HepG2 (cell line): ENCODE results near the gene ANKIB1. TPM values are rescaled to one million over a fixed set of nuclear protein-coding genes. Genes with fewer than 3 reads are reported as not detected.

Source experiments
- ATF4 ChIP-seq, 2 experiments: fragments of 450-650 bp in 1 of 2; sonication (generic) in 1 of 2; formaldehyde crosslinking; IDR thresholded peaks; 2 replicates each; pipeline versions ENCODE4 v1.5.0 to v1.8.0; 2020 to 2022; ENCODE audit warnings: mild to moderate bottlenecking in 1 of 2, missing genetic modification reagents in 1 of 2
- PHF5A ChIP-seq: IDR thresholded peaks from one replicate; pipeline ENCODE4 v1.6.1; 2018; ENCODE audit warnings: low read depth, missing genetic modification reagents; ENCODE audit not compliant: unreplicated experiment
- RFXANK ChIP-seq: IDR thresholded peaks from 2 replicates; pipeline ENCODE4 v1.6.1; 2016
- TBP ChIP-seq: sonication (generic); formaldehyde crosslinking; IDR thresholded peaks from 2 replicates; pipeline ENCODE4 v1.5.0; 2020; ENCODE audit warnings: missing genetic modification reagents
- ZNF30 ChIP-seq: sonication (generic); formaldehyde crosslinking; IDR thresholded peaks from 2 replicates; pipeline ENCODE4 v1.5.0; 2020; ENCODE audit warnings: mild to moderate bottlenecking, missing genetic modification reagents
- ZNF646 ChIP-seq: sonication (generic); formaldehyde crosslinking; IDR thresholded peaks from 2 replicates; pipeline ENCODE4 v1.9.0; 2021; ENCODE audit warnings: mild to moderate bottlenecking, missing genetic modification reagents
- polyA plus RNA-seq, 8 experiments: library from polyadenylated mRNA; depleted of rRNA in 3 of 8; stranded (reverse) in 7 of 8; unstranded in 1 of 8; fragments of >200 nt; fragmentation: Illumina TruSeq in 4 of 8; extraction: Trizol in 4 of 8; gene quantifications; 2 replicates each; pipeline versions ENCODE4 v1.2.1 to v1.2.3, GENCODE V29; 2011 to 2016; ENCODE audit warnings: low read depth in 4 of 8, missing spikeins in 1 of 8, mixed read lengths in 1 of 8; ENCODE audit not compliant: insufficient read depth in 1 of 8
- total RNA-seq, 5 experiments: library from RNA; depleted of rRNA; stranded (reverse); fragments of >200 nt; fragmentation: Illumina TruSeq; extraction: Trizol; gene quantifications; 2 replicates each; pipeline ENCODE4 v1.2.3, GENCODE V29; 2016; ENCODE audit warnings: low read depth in 1 of 5

Gene ANKIB1
- total and polyA plus RNA-seq, 2 of the 13 experiments (the other 11 are each of a cell fraction or from before 2014, with no cell fraction given): 28.7 to 29.6 TPM

- TF ChIP-seq ZNF646 (CRISPR knock-in tag): no peak
- TF ChIP-seq PHF5A (CRISPR knock-in tag): no peak
- TF ChIP-seq ZNF30: no peak
- TF ChIP-seq RFXANK: no peak
- no peak for TF ChIP-seq ATF4 (CRISPR knock-in tag; IDR thresholded peaks at IDR 0.05)
- no peak for TF ChIP-seq TBP (CRISPR knock-in tag)
- TF ChIP-seq, all 625 proteins: peak for 0
Measured at GRCh38 chr7:92435542-92435941, 189.8 kb downstream of the ANKIB1 start (continued).
